HG03342 (cell line): Measurements from ENCODE around the gene CCDC178.
"Not testable (repeated sequence)": the region's sequence is repeated elsewhere in the genome, so short reads cannot be mapped to it uniquely, and the experiment has no call there.

Experiments used
- ATAC-seq: cut with Tn5 transposase; IDR thresholded peaks from one replicate; pipeline ENCODE4 v1.9.1; 2021; ENCODE audit warnings: mild to moderate bottlenecking, moderate library complexity; ENCODE audit not compliant: unreplicated experiment

The CCDC178 gene

GRCh38 chr18:33239298-33239697, 201.2 kb downstream of the CCDC178 start:
- peak; percentile 59 for ATAC-seq

- no peak for ATAC-seq
Observed at GRCh38 chr18:33232318-33232626, 208.2 kb downstream of the CCDC178 start.

- peak; percentile 98 for ATAC-seq
Observed at GRCh38 chr18:33231474-33232317, 208.8 kb downstream of the CCDC178 start.

GRCh38 chr18:33212363-33212762, 228.2 kb downstream of the CCDC178 start:
- ATAC-seq, result no peak

- peak; percentile 67 for ATAC-seq
Observed at GRCh38 chr18:33210575-33211189, 229.8 kb downstream of the CCDC178 start.

GRCh38 chr18:33205777-33206176, 234.7 kb downstream of the CCDC178 start:
- no peak for ATAC-seq

GRCh38 chr18:33201509-33201926, 239.0 kb downstream of the CCDC178 start:
- no peak for ATAC-seq

GRCh38 chr18:33195795-33196194, 244.7 kb downstream of the CCDC178 start:
- no peak for ATAC-seq

GRCh38 chr18:33194793-33195192, 245.7 kb downstream of the CCDC178 start:
- ATAC-seq, result no peak

GRCh38 chr18:33184958-33185357, 255.6 kb downstream of the CCDC178 start:
- no peak for ATAC-seq

GRCh38 chr18:33184175-33184574, 256.3 kb downstream of the CCDC178 start:
- no peak for ATAC-seq

GRCh38 chr18:33183136-33183535, 257.4 kb downstream of the CCDC178 start:
- ATAC-seq, result no peak

- ATAC-seq, result no peak
Observed at GRCh38 chr18:33181016-33181415, 259.5 kb downstream of the CCDC178 start.

GRCh38 chr18:33169218-33169617, 271.3 kb downstream of the CCDC178 start:
- no peak for ATAC-seq

GRCh38 chr18:33164121-33164520, 276.4 kb downstream of the CCDC178 start:
- not testable (repeated sequence) for ATAC-seq

- ATAC-seq, result no peak
Observed at GRCh38 chr18:33161131-33161530, 279.4 kb downstream of the CCDC178 start.

GRCh38 chr18:33159151-33159550, 281.4 kb downstream of the CCDC178 start:
- ATAC-seq, result no peak

- no peak for ATAC-seq
Observed at GRCh38 chr18:33157893-33158292, 282.6 kb downstream of the CCDC178 start.

- no peak for ATAC-seq
Observed at GRCh38 chr18:33156906-33157470, 283.5 kb downstream of the CCDC178 start.

GRCh38 chr18:33154049-33154448, 286.5 kb downstream of the CCDC178 start:
- no peak for ATAC-seq

- no peak for ATAC-seq
Observed at GRCh38 chr18:33152376-33152775, 288.1 kb downstream of the CCDC178 start.

- not testable (repeated sequence) for ATAC-seq
Observed at GRCh38 chr18:33147811-33148210, 292.7 kb downstream of the CCDC178 start.
